ENCODE data around the gene APP.

Gene APP

GRCh38 chr21:25965951-25966707 is 204.4 kb downstream of the APP start:
- DNase-seq (ENCODE audit: low spot score): no peak
- TF ChIP-seq, protein P1, sequence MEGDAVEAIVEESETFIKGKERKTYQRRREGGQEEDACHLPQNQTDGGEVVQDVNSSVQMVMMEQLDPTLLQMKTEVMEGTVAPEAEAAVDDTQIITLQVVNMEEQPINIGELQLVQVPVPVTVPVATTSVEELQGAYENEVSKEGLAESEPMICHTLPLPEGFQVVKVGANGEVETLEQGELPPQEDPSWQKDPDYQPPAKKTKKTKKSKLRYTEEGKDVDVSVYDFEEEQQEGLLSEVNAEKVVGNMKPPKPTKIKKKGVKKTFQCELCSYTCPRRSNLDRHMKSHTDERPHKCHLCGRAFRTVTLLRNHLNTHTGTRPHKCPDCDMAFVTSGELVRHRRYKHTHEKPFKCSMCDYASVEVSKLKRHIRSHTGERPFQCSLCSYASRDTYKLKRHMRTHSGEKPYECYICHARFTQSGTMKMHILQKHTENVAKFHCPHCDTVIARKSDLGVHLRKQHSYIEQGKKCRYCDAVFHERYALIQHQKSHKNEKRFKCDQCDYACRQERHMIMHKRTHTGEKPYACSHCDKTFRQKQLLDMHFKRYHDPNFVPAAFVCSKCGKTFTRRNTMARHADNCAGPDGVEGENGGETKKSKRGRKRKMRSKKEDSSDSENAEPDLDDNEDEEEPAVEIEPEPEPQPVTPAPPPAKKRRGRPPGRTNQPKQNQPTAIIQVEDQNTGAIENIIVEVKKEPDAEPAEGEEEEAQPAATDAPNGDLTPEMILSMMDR (IDR thresholded peaks at IDR 0.05; ENCODE audit: extremely low read depth, insufficient read depth, missing control alignments): no peak
- in situ Hi-C loops (cut with MboI; ENCODE audit: low pct_unique_long_range_greater_than_20kb, low sequenced_read_pairs, unreplicated experiment): no loop called here

GRCh38 chr21:25964926-25965325 is 205.6 kb downstream of the APP start:
- TF ChIP-seq, protein P1 (IDR thresholded peaks at IDR 0.05; ENCODE audit: extremely low read depth, insufficient read depth, missing control alignments): no peak
- DNase-seq (ENCODE audit: low spot score): no peak
- in situ Hi-C loops (cut with MboI; ENCODE audit: low pct_unique_long_range_greater_than_20kb, low sequenced_read_pairs, unreplicated experiment): no loop called here

DNA sequence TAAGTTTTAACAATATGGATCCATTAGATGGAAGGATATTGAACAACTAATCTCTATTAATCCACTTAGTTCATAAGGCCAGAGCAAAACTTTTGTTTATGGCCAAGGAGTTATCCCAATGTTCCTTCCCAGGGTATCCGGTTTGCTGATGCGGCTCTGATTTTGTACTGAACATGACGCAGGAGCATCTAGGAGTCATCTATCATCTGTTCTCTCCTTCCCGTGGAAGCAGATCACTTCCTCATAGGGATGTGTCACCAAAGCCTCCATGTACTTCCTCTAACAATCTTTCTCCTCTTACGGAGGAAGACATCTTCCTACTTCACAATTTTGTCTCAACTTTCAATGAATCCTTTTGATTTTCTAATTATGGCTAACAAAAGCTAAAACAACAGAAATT is 206.6 kb downstream of the APP start:
- TF ChIP-seq, protein P1 (IDR thresholded peaks at IDR 0.05; ENCODE audit: extremely low read depth, insufficient read depth, missing control alignments): no peak
- in situ Hi-C loops (cut with MboI; ENCODE audit: low pct_unique_long_range_greater_than_20kb, low sequenced_read_pairs, unreplicated experiment): no loop called here
- no peak for DNase-seq (ENCODE audit: low spot score)

GRCh38 chr21:25963181-25963580 is 207.4 kb downstream of the APP start:
- TF ChIP-seq, protein P1 (IDR thresholded peaks at IDR 0.05; ENCODE audit: extremely low read depth, insufficient read depth, missing control alignments): no peak
- no peak for DNase-seq (ENCODE audit: low spot score)
- in situ Hi-C loops (cut with MboI; ENCODE audit: low pct_unique_long_range_greater_than_20kb, low sequenced_read_pairs, unreplicated experiment): no loop called here

- TF ChIP-seq, protein P1 (IDR thresholded peaks at IDR 0.05; ENCODE audit: extremely low read depth, insufficient read depth, missing control alignments): no peak
- DNase-seq (ENCODE audit: low spot score): no peak
- in situ Hi-C loops (cut with MboI; ENCODE audit: low pct_unique_long_range_greater_than_20kb, low sequenced_read_pairs, unreplicated experiment): no loop called here
These were observed 209.5 kb downstream of the APP start for GRCh38 chr21:25961042-25961441.

- in situ Hi-C loops (cut with MboI; ENCODE audit: low pct_unique_long_range_greater_than_20kb, low sequenced_read_pairs, unreplicated experiment): no loop called here
- TF ChIP-seq, protein P1 (IDR thresholded peaks at IDR 0.05; ENCODE audit: extremely low read depth, insufficient read depth, missing control alignments): no peak
- DNase-seq (ENCODE audit: low spot score): no peak
These were observed 210.2 kb downstream of the APP start for GRCh38 chr21:25960402-25960801.

All from GM13977 (cell line).